Measurements from ENCODE around the gene RNF112.
"Not testable (repeated sequence)": the region's sequence is repeated elsewhere in the genome, so short reads cannot be mapped to it uniquely, and the experiment has no call there.

The RNF112 gene

GRCh38 chr17:19449656-19450055, 38.6 kb downstream of the RNF112 start:
- DNase-seq = no peak

GRCh38 chr17:19453296-19453695, 42.3 kb downstream of the RNF112 start:
- DNase-seq = no peak

GRCh38 chr17:19454074-19454473, 43.0 kb downstream of the RNF112 start:
- DNase-seq = no peak

DNA sequence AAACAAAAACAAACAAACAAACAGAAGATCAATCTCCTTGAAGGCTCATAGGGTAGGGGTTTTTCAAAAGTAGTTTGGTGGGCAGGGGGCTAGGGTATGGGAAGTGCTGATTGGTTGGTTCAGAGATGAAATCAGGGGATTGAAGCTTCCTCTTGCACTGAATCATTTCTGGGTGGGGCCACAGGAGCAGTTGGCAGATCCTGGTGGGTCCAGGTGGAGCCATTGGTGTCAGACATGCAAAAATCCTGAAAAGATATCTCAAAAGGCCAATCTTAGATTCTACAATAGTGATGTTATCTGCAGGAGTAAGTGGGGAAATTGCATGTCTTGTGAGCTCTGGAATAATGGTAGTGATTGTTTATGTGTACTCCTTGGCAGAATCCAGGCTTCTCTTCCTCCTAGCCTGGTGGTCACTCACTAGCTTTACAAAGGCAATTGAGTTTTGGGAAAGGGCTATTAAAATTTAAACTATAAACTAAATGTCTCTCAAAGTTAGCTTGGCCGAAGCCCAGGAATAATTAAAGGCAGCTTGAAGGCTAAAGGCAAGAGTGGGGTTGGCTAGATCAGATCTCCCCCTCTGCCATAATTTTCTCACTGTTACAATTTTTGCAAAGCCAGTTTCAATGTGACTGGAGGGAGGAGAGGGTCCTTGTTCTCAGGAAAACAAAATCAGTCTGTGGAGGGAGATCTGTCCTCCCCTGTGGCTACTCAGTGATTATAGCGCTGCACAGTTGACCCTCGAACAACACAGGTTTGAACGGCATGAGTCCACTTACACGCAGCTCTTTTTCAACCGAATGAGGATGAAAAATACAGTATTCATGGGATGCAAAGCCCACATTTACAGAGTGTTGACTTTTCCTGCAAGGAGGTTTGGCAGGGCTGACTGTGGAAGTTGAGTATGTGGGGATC, 45.2 kb downstream of the RNF112 start:
- no peak for DNase-seq

DNA sequence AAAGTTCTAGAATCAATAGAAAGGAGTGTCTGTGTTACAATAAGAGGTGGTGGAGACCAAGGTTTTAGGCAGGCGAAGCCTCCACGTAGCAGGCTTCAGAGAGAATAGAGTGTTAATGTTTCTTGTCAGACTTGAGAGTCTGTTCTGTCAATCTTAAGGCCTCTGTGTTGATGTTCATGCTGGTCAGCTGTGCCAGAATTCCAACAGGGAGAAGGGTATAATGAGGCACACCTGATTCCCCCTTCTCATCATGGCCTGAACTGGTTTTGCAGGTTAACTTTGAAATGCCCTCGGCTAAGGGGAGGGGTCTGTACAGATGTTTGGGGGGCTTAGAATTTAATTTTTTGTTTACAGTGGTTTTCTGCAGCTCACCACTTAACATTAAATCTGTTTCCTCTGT, 46.0 kb downstream of the RNF112 start:
- DNase-seq = no peak

GRCh38 chr17:19457830-19458271, 46.8 kb downstream of the RNF112 start:
- DNase-seq = no peak

GRCh38 chr17:19458481-19458880, 47.4 kb downstream of the RNF112 start:
- DNase-seq = not testable (repeated sequence)

GRCh38 chr17:19459018-19459655, 48.1 kb downstream of the RNF112 start:
- DNase-seq = not testable (repeated sequence)

GRCh38 chr17:19460700-19461099, 49.7 kb downstream of the RNF112 start:
- no peak for DNase-seq

DNA sequence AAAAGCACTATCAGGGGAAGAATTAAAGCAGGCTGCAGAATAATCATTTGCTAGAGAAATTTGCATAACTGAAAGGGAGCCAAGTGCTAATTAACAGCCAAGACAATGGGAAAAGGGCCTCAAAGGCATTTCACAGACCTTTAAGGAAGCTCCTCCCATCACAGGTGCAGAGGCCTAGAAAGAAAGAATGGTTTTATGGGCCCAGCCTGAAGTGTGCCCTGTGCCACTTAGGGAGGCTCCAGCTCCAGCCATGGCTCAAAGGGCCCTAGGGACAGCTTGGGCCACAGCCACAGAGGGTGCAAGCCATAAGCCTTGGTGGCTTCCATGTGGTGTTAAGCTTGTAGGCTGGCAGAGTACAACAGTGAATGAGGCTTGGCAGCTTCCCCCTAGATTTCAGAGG, 50.1 kb downstream of the RNF112 start:
- no peak for DNase-seq

GRCh38 chr17:19461681-19462080, 50.6 kb downstream of the RNF112 start:
- DNase-seq = no peak

- not testable (repeated sequence) for DNase-seq
Measured at GRCh38 chr17:19462456-19463035, 51.5 kb downstream of the RNF112 start.

- no peak for DNase-seq
Measured at GRCh38 chr17:19464031-19465026, 53.3 kb downstream of the RNF112 start.

All from stimulated activated CD4-positive, alpha-beta T cell treated with anti-CD3 and anti-CD28 coated beads, Interleukin-4, amount 100 ng/mL, for 4 hours (primary cell).